ENCODE results near the gene CCDC88B. TPM values are rescaled to one million over a fixed set of nuclear protein-coding genes. Genes with fewer than 3 reads are reported as not detected.

The CCDC88B gene
- total RNA-seq, 1 experiment from 2014 or later = 11.4 TPM

- DNase-seq (ENCODE audit: low spot score) = peak; percentile 84
These were observed 19.1 kb downstream of the CCDC88B start, which contains the start of gene RPS6KA4 for GRCh38 chr11:64358907-64359711. Gene RPS6KA4, plus strand, starts transcription at chr11:64359162. Its CDS starts 74 bp downstream, at chr11:64359236.

GRCh38 chr11:64359712-64360445 lies 19.9 kb downstream of the CCDC88B start:
- DNase-seq (ENCODE audit: low spot score) = no peak

- no peak for DNase-seq (ENCODE audit: low spot score)
These were observed 20.5 kb downstream of the CCDC88B start for GRCh38 chr11:64360448-64360921.

- DNase-seq (ENCODE audit: low spot score) = no peak
These were observed 21.7 kb downstream of the CCDC88B start for GRCh38 chr11:64361659-64362058.

GRCh38 chr11:64362339-64362738 lies 22.3 kb downstream of the CCDC88B start:
- no peak for DNase-seq (ENCODE audit: low spot score)

- no peak for DNase-seq (ENCODE audit: low spot score)
These were observed 24.4 kb downstream of the CCDC88B start for GRCh38 chr11:64364435-64364834.

- DNase-seq (ENCODE audit: low spot score) = no peak
These were observed 24.9 kb downstream of the CCDC88B start for GRCh38 chr11:64364911-64365310.

- DNase-seq (ENCODE audit: low spot score) = no peak
These were observed 26.7 kb downstream of the CCDC88B start for GRCh38 chr11:64366751-64367150.

- DNase-seq (ENCODE audit: low spot score) = no peak
These were observed 28.1 kb downstream of the CCDC88B start for GRCh38 chr11:64367931-64368672.

- DNase-seq (ENCODE audit: low spot score) = no peak
These were observed 28.7 kb downstream of the CCDC88B start for GRCh38 chr11:64368673-64369074.

- no peak for DNase-seq (ENCODE audit: low spot score)
These were observed 29.7 kb downstream of the CCDC88B start for GRCh38 chr11:64369440-64370421.

- no peak for DNase-seq (ENCODE audit: low spot score)
These were observed 31.2 kb downstream of the CCDC88B start for GRCh38 chr11:64371201-64371600.

GRCh38 chr11:64372021-64372420 lies 32.0 kb downstream of the CCDC88B start:
- DNase-seq (ENCODE audit: low spot score) = no peak

- peak; percentile 95 for DNase-seq (ENCODE audit: low spot score)
These were observed 33.0 kb downstream of the CCDC88B start for GRCh38 chr11:64372802-64373597.

- no peak for DNase-seq (ENCODE audit: low spot score)
These were observed 33.6 kb downstream of the CCDC88B start for GRCh38 chr11:64373598-64373974.

- DNase-seq (ENCODE audit: low spot score) = no peak
These were observed 36.1 kb downstream of the CCDC88B start for GRCh38 chr11:64376071-64376470.

- DNase-seq (ENCODE audit: low spot score) = no peak
These were observed 38.4 kb downstream of the CCDC88B start for GRCh38 chr11:64378335-64378880.

- DNase-seq (ENCODE audit: low spot score) = no peak
These were observed 39.2 kb downstream of the CCDC88B start for GRCh38 chr11:64379160-64379559.

Measured in HT-29 (cell line).